Epithelial cell of alveolus of lung (primary cell): Measurements from ENCODE around the gene PIK3CA. TPM values are rescaled to one million over a fixed set of nuclear protein-coding genes. Genes with fewer than 3 reads are reported as not detected.

Experiments used
- total RNA-seq: library from RNA; depleted of rRNA; stranded (reverse); fragments of >200 nt; gene quantifications from 2 replicates; pipeline ENCODE4 v1.2.1, GENCODE V29; 2015

Gene PIK3CA
- 12.8 and 13.1 TPM in 2 replicates for total RNA-seq

DNA sequence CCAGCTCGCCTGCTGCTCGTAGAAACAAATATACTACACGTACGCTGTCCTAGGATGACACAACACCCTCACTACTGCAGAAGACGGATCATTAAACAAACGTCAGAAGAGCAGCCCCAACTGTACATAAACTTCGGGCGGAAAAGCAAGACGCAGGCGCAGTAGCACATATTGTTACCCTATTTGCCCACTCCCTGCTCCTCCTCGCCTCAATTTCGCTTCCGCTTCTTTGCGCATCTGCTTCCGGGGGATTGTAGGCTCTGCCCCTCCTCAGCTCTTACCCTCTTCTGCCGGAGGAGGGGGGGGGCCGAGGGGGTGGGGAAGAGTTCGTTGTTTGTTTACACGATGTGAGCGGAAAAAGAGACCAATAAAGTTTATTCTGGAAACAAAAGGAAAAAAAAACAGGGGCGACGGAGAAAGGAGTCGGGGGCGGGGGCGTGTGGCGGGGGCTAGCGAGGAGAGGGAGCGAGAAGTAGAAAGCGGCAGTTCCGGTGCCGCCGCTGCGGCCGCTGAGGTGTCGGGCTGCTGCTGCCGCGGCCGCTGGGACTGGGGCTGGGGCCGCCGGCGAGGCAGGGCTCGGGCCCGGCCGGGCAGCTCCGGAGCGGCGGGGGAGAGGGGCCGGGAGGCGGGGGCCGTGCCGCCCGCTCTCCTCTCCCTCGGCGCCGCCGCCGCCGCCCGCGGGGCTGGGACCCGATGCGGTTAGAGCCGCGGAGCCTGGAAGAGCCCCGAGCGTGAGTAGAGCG, at the start of gene PIK3CA:
Gene PIK3CA, plus strand, starts transcription at position 485 of the 743 bp plus-strand sequence. CDS start 50,469 bp downstream, outside the sequence.

GRCh38 chr3:179250803-179251476, 102.8 kb downstream of the PIK3CA start, which contains the start of gene KCNMB3:
TSS of gene KCNMB3 (minus strand) at chr3:179251114. CDS start at chr3:179250990, 124 bp downstream.

Other genes starting within 250 kb of the PIK3CA start
- gene ZMAT3, start 76.5 kb upstream of the PIK3CA start, total RNA-seq, result 22.8 and 49.1 TPM in 2 replicates
- gene KCNMB3, start 102.8 kb downstream of the PIK3CA start, total RNA-seq, result under 0.01 and 1.4 TPM in 2 replicates
- 41.2 and 45.7 TPM in 2 replicates for gene ZNF639, start 174.7 kb downstream of the PIK3CA start, total RNA-seq
- gene MFN1, start 199.4 kb downstream of the PIK3CA start, total RNA-seq, result 19.5 and 26.5 TPM in 2 replicates